HCT116 (cell line): Measurements from ENCODE around the gene SAMD7. TPM values are rescaled to one million over a fixed set of nuclear protein-coding genes. Genes with fewer than 3 reads are reported as not detected.

Experiments
- ATAC-seq: fragments of 200-7000 bp; cut with Tn5 transposase; 2 replicates; pipeline ENCODE4 v1.9.1; 2020; ENCODE audit warnings: mild to moderate bottlenecking, moderate library complexity
- BruUV-seq: library from RNA; stranded (reverse); fragments of 400-500 nt; replicated peaks from 2 replicates; lab custom pipeline; 2021; lab: Mats Ljungman, UMichigan
- CTCF ChIA-PET: fragments of 300-600 bp; sonication (Branson Sonifier 250); formaldehyde crosslinking; loops from one replicate; lab custom pipeline; 2021; ENCODE audit warnings: antibody characterized with exemption; lab: Charles Lee
- POLR2A ChIA-PET: fragments of 300-600, 350-600 bp; sonication (Branson Sonifier 250); formaldehyde crosslinking; loops from one replicate; lab custom pipeline; 2021; ENCODE audit warnings: antibody characterized with exemption; lab: Charles Lee
- RAD21 ChIA-PET, 2 experiments: fragments of 300-600 bp; sonication (Branson Sonifier 250); formaldehyde crosslinking; loops; one replicate each; lab custom pipeline; 2023; ENCODE audit warnings: low total read pairs in 2 of 2; ENCODE audit not compliant: uncharacterized antibody in 2 of 2, unreplicated experiment in 2 of 2, low non-redundant PET in 1 of 2; lab: Charles Lee
- DNase-seq: peaks from one replicate; pipeline ENCODE4 v3.0.0-alpha.2; 2010; ENCODE audit warnings: low read depth, low spot score
- H2AFZ ChIP-seq: fragments of 200-600 bp; shearing (Covaris generic), sonication (generic); 2 replicates; pipeline ENCODE4 v1.6.1; 2017; ENCODE audit warnings: low read depth, mixed run types, mixed read lengths, antibody characterized with exemption, low read length; ENCODE audit not compliant: poor library complexity, severe bottlenecking
- H3K27ac ChIP-seq: 2 replicates; pipeline ENCODE4 v1.5.1; 2012; ENCODE audit warnings: low read depth, low read length
- H3K27me3 ChIP-seq: fragments of 200-600 bp; sonication (generic); 2 replicates; pipeline ENCODE4 v1.6.1; 2016; ENCODE audit warnings: mixed run types, low read length, mixed read lengths; ENCODE audit not compliant: insufficient read depth
- H3K36me3 ChIP-seq, 2 experiments: fragments of 200-500 bp in 1 of 2; fragments of 200-600 bp in 1 of 2; sonication (Bioruptor generic) in 1 of 2; sonication (generic) in 1 of 2; 2 replicates each; pipeline versions ENCODE4 v1.5.1 to v1.6.1; 2014 to 2016; ENCODE audit warnings: low read length in 2 of 2, inconsistent platforms in 1 of 2, mixed read lengths in 1 of 2, mixed run types in 1 of 2; ENCODE audit not compliant: insufficient read depth in 2 of 2, control insufficient read depth in 1 of 2
- H3K4me1 ChIP-seq, 2 experiments: fragments of 200-600 bp in 1 of 2; sonication (generic) in 1 of 2; 2 replicates each; pipeline versions ENCODE4 v1.5.1 to v1.6.1; 2012 to 2017; ENCODE audit warnings: low read length in 2 of 2, inconsistent platforms in 1 of 2, mild to moderate bottlenecking in 1 of 2, mixed read lengths in 1 of 2, mixed run types in 1 of 2, moderate library complexity in 1 of 2; ENCODE audit not compliant: insufficient read depth in 2 of 2, control insufficient read depth in 1 of 2
- H3K4me2 ChIP-seq: fragments of 200-600 bp; sonication (generic); 2 replicates; pipeline ENCODE4 v1.6.1; 2017; ENCODE audit warnings: mixed run types, low read length, mixed read lengths
- H3K4me3 ChIP-seq, 2 experiments: fragments of 200-600 bp in 1 of 2; sonication (generic) in 1 of 2; replicated peaks in 1 of 2; 2 replicates each; pipeline ENCODE4 v1.5.1; 2011 to 2016; ENCODE audit warnings: low read length in 2 of 2, control low read depth in 1 of 2, low read depth in 1 of 2, mild to moderate bottlenecking in 1 of 2, mixed read lengths in 1 of 2, mixed run types in 1 of 2
- H3K79me2 ChIP-seq: fragments of 200-600 bp; sonication (generic); 2 replicates; pipeline ENCODE4 v1.6.1; 2017; ENCODE audit warnings: mild to moderate bottlenecking, mixed run types, low read length, moderate library complexity, mixed read lengths; ENCODE audit not compliant: insufficient read depth
- H3K9ac ChIP-seq: fragments of 200-600 bp; sonication (generic); 2 replicates; pipeline ENCODE4 v1.6.1; 2016; ENCODE audit warnings: low read length, mixed read lengths
- H3K9me2 ChIP-seq: fragments of 200-600 bp; sonication (generic), shearing (Covaris generic); 2 replicates; pipeline ENCODE4 v1.6.1; 2017; ENCODE audit warnings: mixed run types, mild to moderate bottlenecking, moderate library complexity; ENCODE audit not compliant: insufficient read depth
- H3K9me3 ChIP-seq, 2 experiments: fragments of 200-500 bp in 1 of 2; fragments of 200-600 bp in 1 of 2; sonication (Bioruptor generic) in 1 of 2; sonication (generic) in 1 of 2; 2 replicates each; pipeline ENCODE4 v1.6.1; 2014 to 2017; ENCODE audit warnings: low read length in 2 of 2, mixed read lengths in 2 of 2, inconsistent platforms in 1 of 2, low read depth in 1 of 2, mild to moderate bottlenecking in 1 of 2, mixed run types in 1 of 2, moderate library complexity in 1 of 2; ENCODE audit not compliant: control insufficient read depth in 1 of 2, insufficient read depth in 1 of 2
- H4K20me1 ChIP-seq: fragments of 200-600 bp; sonication (generic), shearing (Covaris generic); 2 replicates; pipeline ENCODE4 v1.6.1; 2017; ENCODE audit warnings: mixed run types, mild to moderate bottlenecking, moderate library complexity; ENCODE audit not compliant: insufficient read depth
- CEBPB ChIP-seq: IDR thresholded peaks from 2 replicates; pipeline ENCODE4 v1.6.1; 2012; ENCODE audit warnings: low read depth
- EGR1 ChIP-seq: IDR thresholded peaks from 2 replicates; pipeline ENCODE4 v1.6.1; 2012; ENCODE audit warnings: low read depth
- ELF1 ChIP-seq: IDR thresholded peaks from 2 replicates; pipeline ENCODE4 v1.6.1; 2012; ENCODE audit warnings: low read depth, borderline replicate concordance
- EZH2 ChIP-seq: fragments of 200-600 bp; sonication (generic); IDR thresholded peaks from 2 replicates; pipeline ENCODE4 v1.6.1; 2017; ENCODE audit warnings: antibody characterized with exemption, mixed run types
- EZH2phosphoT487 ChIP-seq: fragments of 200-600 bp; IDR thresholded peaks from 2 replicates; pipeline ENCODE4 v1.6.1; 2018; ENCODE audit warnings: antibody characterized with exemption, borderline replicate concordance
- FOSL1 ChIP-seq: IDR thresholded peaks from 2 replicates; pipeline ENCODE4 v1.6.1; 2012; ENCODE audit warnings: low read depth
- JUND ChIP-seq: IDR thresholded peaks from 2 replicates; pipeline ENCODE4 v1.6.1; 2012
- POLR2A ChIP-seq: IDR thresholded peaks from 2 replicates; pipeline ENCODE4 v1.7.0; 2011; ENCODE audit warnings: borderline replicate concordance; ENCODE audit not compliant: insufficient read depth, insufficient read length; ENCODE audit errors: extremely low read depth
- POLR2AphosphoS5 ChIP-seq: IDR thresholded peaks from 2 replicates; pipeline ENCODE4 v1.6.1; 2011; ENCODE audit warnings: mild to moderate bottlenecking, low read depth, low read length, moderate library complexity
- RAD21 ChIP-seq: IDR thresholded peaks from 2 replicates; pipeline ENCODE4 v1.6.1; 2012; ENCODE audit warnings: low read depth, mild to moderate bottlenecking
- REST ChIP-seq: IDR thresholded peaks from 2 replicates; pipeline ENCODE4 v1.6.1; 2012; ENCODE audit warnings: low read depth
- SP1 ChIP-seq: IDR thresholded peaks from 2 replicates; pipeline ENCODE4 v1.6.1; 2012; ENCODE audit warnings: low read depth
- SRF ChIP-seq: IDR thresholded peaks from 2 replicates; pipeline ENCODE4 v1.6.1; 2012; ENCODE audit warnings: low read depth
- TCF7L2 ChIP-seq: IDR thresholded peaks from 2 replicates; pipeline ENCODE4 v1.7.0; 2011; ENCODE audit warnings: borderline replicate concordance, inconsistent platforms; ENCODE audit not compliant: insufficient read depth, insufficient read length; ENCODE audit errors: extremely low read depth
- YY1 ChIP-seq: IDR thresholded peaks from 2 replicates; pipeline ENCODE4 v1.6.1; 2011; ENCODE audit warnings: low read length, low read depth, moderate library complexity, mild to moderate bottlenecking; ENCODE audit not compliant: insufficient replicate concordance; ENCODE audit errors: extremely low read depth
- ZBTB33 ChIP-seq: IDR thresholded peaks from 2 replicates; pipeline ENCODE4 v1.6.1; 2011; ENCODE audit warnings: mild to moderate bottlenecking, low read length, moderate library complexity; ENCODE audit not compliant: insufficient replicate concordance; ENCODE audit errors: extremely low read depth
- ZFX ChIP-seq: fragments of 450-650 bp; IDR thresholded peaks from 2 replicates; pipeline ENCODE4 v1.6.1; 2017
- intact Hi-C: fragments of 100-400 bp; cut with micrococcal nuclease; formaldehyde crosslinking; loops from 2 replicates; pipeline ENCODE4 v1.10.0; 2022
- total RNA-seq: library from RNA; stranded (reverse); gene quantifications from one replicate; pipeline ENCODE4 v1.2.1, GENCODE V29; 2021; ENCODE audit not compliant: unreplicated experiment
- TF ChIP-seq, protein P1 (sequence below), 3 experiments: fragments of 200-600 bp in 1 of 3; sonication (generic) in 1 of 3; IDR thresholded peaks in 2 of 3; conservative IDR thresholded peaks in 1 of 3; 2 replicates each; pipeline ENCODE4 v1.5.1; 2012 to 2017; ENCODE audit warnings: low read depth in 2 of 3, low read length in 2 of 3, antibody characterized with exemption in 1 of 3, borderline replicate concordance in 1 of 3, control low read depth in 1 of 3, mild to moderate bottlenecking in 1 of 3, mixed read lengths in 1 of 3, mixed run types in 1 of 3, moderate library complexity in 1 of 3; ENCODE audit not compliant: insufficient read depth in 1 of 3
- TF ChIP-seq, protein P2 (sequence below): IDR thresholded peaks from 2 replicates; pipeline ENCODE4 v1.6.1; 2012
- TF ChIP-seq, protein P3 (sequence below): IDR thresholded peaks from 2 replicates; pipeline ENCODE4 v1.6.1; 2012

SAMD7 gene
- total RNA-seq, 1 experiment from 2014 or later, result not detected

DNA sequence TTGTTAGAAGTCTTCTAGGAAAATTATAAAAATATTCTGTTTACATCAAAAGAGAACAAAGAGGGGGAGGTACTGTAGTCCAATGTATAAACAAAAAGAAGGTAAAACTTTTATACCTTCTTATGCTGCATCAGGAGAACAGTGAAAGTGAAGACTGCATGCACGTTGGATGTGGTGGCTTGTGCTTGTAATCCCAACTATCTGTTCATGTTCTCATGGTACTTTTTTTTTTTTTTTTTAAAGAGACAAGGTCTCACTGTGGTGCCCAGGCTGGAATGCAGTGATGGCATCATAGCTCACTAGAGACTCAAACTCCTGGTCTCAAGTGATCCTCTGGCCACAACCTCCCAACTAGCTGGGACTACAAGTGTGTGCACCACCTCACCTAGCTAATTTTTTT lies 59.5 kb downstream of the SAMD7 start:
- Histone ChIP-seq H3K9me2 (no peaks in the 10 kb centered on the region), H3K9me3 (no peaks in the 10 kb centered on the region), H3K79me2 (peaks cover 88% of the 10 kb centered on the region), H3K9ac (no peak overlapping the region), H2AFZ (no peak overlapping the region), H4K20me1 (peaks cover 5% of the 10 kb centered on the region; the same call in 1 of the 2 replicates), H3K4me2 (no peak overlapping the region), H3K4me1 (peaks cover 3 to 14% of the 10 kb centered on the region in 2 experiments; a peak in 3 of 4 replicates), H3K27me3 (no peaks in the 10 kb centered on the region), H3K36me3 (0 out of 4 replicates have a peak, but pooled peaks cover 0 to 2% of the 10 kb centered on the region in 2 experiments)
- no TSS peak for BruUV-seq
- intact Hi-C loops, result no loop called here
- ATAC-seq, result no peak
- POLR2A ChIA-PET, result no interaction called here
- RAD21 ChIA-PET, result no interaction called here
- CTCF ChIA-PET, result no interaction called here
- TF ChIP-seq EZH2phosphoT487 (no peak), SRF (no peak), ZBTB33 (no peak), FOSL1 (no peak), SP1 (no peak), POLR2AphosphoS5 (no peak), JUND (no peak), EZH2 (no peak), EGR1 (no peak), CEBPB (no peak), TCF7L2 (no peak), ZFX (no peak), POLR2A (no peak), REST (no peak), YY1 (no peak), RAD21 (no peak), ELF1 (no peak)
- TF ChIP-seq, protein P1, sequence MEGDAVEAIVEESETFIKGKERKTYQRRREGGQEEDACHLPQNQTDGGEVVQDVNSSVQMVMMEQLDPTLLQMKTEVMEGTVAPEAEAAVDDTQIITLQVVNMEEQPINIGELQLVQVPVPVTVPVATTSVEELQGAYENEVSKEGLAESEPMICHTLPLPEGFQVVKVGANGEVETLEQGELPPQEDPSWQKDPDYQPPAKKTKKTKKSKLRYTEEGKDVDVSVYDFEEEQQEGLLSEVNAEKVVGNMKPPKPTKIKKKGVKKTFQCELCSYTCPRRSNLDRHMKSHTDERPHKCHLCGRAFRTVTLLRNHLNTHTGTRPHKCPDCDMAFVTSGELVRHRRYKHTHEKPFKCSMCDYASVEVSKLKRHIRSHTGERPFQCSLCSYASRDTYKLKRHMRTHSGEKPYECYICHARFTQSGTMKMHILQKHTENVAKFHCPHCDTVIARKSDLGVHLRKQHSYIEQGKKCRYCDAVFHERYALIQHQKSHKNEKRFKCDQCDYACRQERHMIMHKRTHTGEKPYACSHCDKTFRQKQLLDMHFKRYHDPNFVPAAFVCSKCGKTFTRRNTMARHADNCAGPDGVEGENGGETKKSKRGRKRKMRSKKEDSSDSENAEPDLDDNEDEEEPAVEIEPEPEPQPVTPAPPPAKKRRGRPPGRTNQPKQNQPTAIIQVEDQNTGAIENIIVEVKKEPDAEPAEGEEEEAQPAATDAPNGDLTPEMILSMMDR (IDR thresholded peaks at IDR 0.05 in 2 of 3, conservative IDR thresholded peaks at IDR 0.05 in 1 of 3; ENCODE audit: borderline replicate concordance in 1 of 3, insufficient read depth in 1 of 3, low read depth in 2 of 3, low read length in 2 of 3), result no peak
- TF ChIP-seq, protein P2, sequence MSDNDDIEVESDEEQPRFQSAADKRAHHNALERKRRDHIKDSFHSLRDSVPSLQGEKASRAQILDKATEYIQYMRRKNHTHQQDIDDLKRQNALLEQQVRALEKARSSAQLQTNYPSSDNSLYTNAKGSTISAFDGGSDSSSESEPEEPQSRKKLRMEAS, result no peak
- TF ChIP-seq, protein P3, sequence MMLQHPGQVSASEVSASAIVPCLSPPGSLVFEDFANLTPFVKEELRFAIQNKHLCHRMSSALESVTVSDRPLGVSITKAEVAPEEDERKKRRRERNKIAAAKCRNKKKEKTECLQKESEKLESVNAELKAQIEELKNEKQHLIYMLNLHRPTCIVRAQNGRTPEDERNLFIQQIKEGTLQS, result no peak
- TF ChIP-seq, all 23 proteins: peak for 0
- DNase-seq, result no peak
- no peak overlapping the region for H3K4me3 ChIP-seq
- no peak overlapping the region for H3K27ac ChIP-seq
